ENCODE data around the gene GALNT18.
A peak's percentile ranks its signal among the peaks of the same experiment; 100 is the strongest.

The GALNT18 gene

GRCh38 chr11:11561991-11562390 lies 59.8 kb downstream of the GALNT18 start:
- no peak for DNase-seq

GRCh38 chr11:11558826-11559225 lies 63.0 kb downstream of the GALNT18 start:
- no peak for DNase-seq

- no peak for DNase-seq
Observed at GRCh38 chr11:11558396-11558795, 63.4 kb downstream of the GALNT18 start.

- no peak for DNase-seq
Observed at GRCh38 chr11:11555208-11555607, 66.6 kb downstream of the GALNT18 start.

GRCh38 chr11:11553573-11553972 lies 68.2 kb downstream of the GALNT18 start:
- DNase-seq = no peak

GRCh38 chr11:11552529-11553087 lies 69.2 kb downstream of the GALNT18 start:
- DNase-seq = no peak

- DNase-seq = no peak
Observed at GRCh38 chr11:11550534-11550933, 71.3 kb downstream of the GALNT18 start.

GRCh38 chr11:11545285-11546275 lies 76.2 kb downstream of the GALNT18 start:
- no peak for DNase-seq

- no peak for DNase-seq
Observed at GRCh38 chr11:11543656-11544055, 78.1 kb downstream of the GALNT18 start.

GRCh38 chr11:11540157-11540556 lies 81.6 kb downstream of the GALNT18 start:
- DNase-seq = no peak

GRCh38 chr11:11538277-11538960 lies 83.4 kb downstream of the GALNT18 start:
- no peak for DNase-seq

- DNase-seq = peak; percentile 8
Observed at GRCh38 chr11:11537871-11538270, 83.9 kb downstream of the GALNT18 start.

- DNase-seq = no peak
Observed at GRCh38 chr11:11537372-11537771, 84.4 kb downstream of the GALNT18 start.

GRCh38 chr11:11536650-11537049 lies 85.2 kb downstream of the GALNT18 start:
- DNase-seq = no peak

GRCh38 chr11:11535611-11536010 lies 86.2 kb downstream of the GALNT18 start:
- no peak for DNase-seq

GRCh38 chr11:11534981-11535380 lies 86.8 kb downstream of the GALNT18 start:
- DNase-seq = no peak

GRCh38 chr11:11533751-11534150 lies 88.1 kb downstream of the GALNT18 start:
- no peak for DNase-seq

GRCh38 chr11:11533057-11533456 lies 88.7 kb downstream of the GALNT18 start:
- no peak for DNase-seq

- DNase-seq = peak; percentile 26
Observed at GRCh38 chr11:11532574-11532973, 89.2 kb downstream of the GALNT18 start.

GRCh38 chr11:11531131-11531908 lies 90.5 kb downstream of the GALNT18 start:
- no peak for DNase-seq

GRCh38 chr11:11528986-11529385 lies 92.8 kb downstream of the GALNT18 start:
- DNase-seq = no peak

GRCh38 chr11:11525283-11525682 lies 96.5 kb downstream of the GALNT18 start:
- no peak for DNase-seq

Data from NCI-H2227 treated with DMSO at 0.1 percent for 48 hours (cell line).